Keratinocyte (primary cell): Measurements from ENCODE around the gene PLEKHH2. TPM values are rescaled to one million over a fixed set of nuclear protein-coding genes. Genes with fewer than 3 reads are reported as not detected.

ENCODE experiments used
- DNase-seq: peaks from one replicate; pipeline ENCODE4 v3.0.0-alpha.2; 2011; ENCODE audit warnings: low read depth, missing footprints, low spot score
- FAIRE-seq: peaks from 2 replicates; lab custom pipeline; 2011; peaks lifted over from hg19 to GRCh38; lab: Jason Lieb, UNC
- H2AFZ ChIP-seq: 2 replicates; pipeline ENCODE4 v1.6.0; 2012; ENCODE audit warnings: low read length, control low read depth, inconsistent platforms; ENCODE audit not compliant: control insufficient read depth
- H3K27ac ChIP-seq: 2 replicates; pipeline ENCODE4 v1.5.1; 2011; ENCODE audit warnings: low read length; ENCODE audit not compliant: control insufficient read depth, insufficient read depth
- H3K27me3 ChIP-seq: 3 replicates; pipeline ENCODE4 v1.6.0; 2011; ENCODE audit warnings: low read length; ENCODE audit not compliant: control insufficient read depth, insufficient read depth; ENCODE audit errors: extremely low read depth
- H3K36me3 ChIP-seq, 2 experiments: 2 replicates in 1 of 2; 3 replicates in 1 of 2; pipeline ENCODE4 v1.5.1; 2011; ENCODE audit warnings: low read length in 2 of 2, mild to moderate bottlenecking in 1 of 2; ENCODE audit not compliant: control insufficient read depth in 2 of 2, insufficient read depth in 2 of 2; ENCODE audit errors: extremely low read depth in 1 of 2
- H3K4me1 ChIP-seq: 3 replicates; pipeline ENCODE4 v1.5.1; 2011; ENCODE audit warnings: low read length; ENCODE audit not compliant: control insufficient read depth, insufficient read depth; ENCODE audit errors: extremely low read depth
- H3K4me2 ChIP-seq: 3 replicates; pipeline ENCODE4 v1.6.0; 2011; ENCODE audit warnings: low read depth, low read length; ENCODE audit not compliant: control insufficient read depth, insufficient read depth; ENCODE audit errors: extremely low read depth
- H3K4me3 ChIP-seq, 3 experiments: fragments of 200-600 bp in 1 of 3; sonication (generic) in 1 of 3; 2 replicates in 2 of 3; 3 replicates in 1 of 3; pipeline ENCODE4 v1.5.1; 2011 to 2016; ENCODE audit warnings: low read length in 3 of 3, mild to moderate bottlenecking in 3 of 3, control low read depth in 2 of 3, inconsistent platforms in 1 of 3, low read depth in 1 of 3, mixed read lengths in 1 of 3, mixed run types in 1 of 3, moderate library complexity in 1 of 3; ENCODE audit not compliant: control insufficient read depth in 2 of 3, insufficient read depth in 2 of 3; ENCODE audit errors: extremely low read depth in 1 of 3
- H3K79me2 ChIP-seq: 2 replicates; pipeline ENCODE4 v1.6.0; 2012; ENCODE audit warnings: low read length; ENCODE audit not compliant: control insufficient read depth, insufficient read depth
- H3K9ac ChIP-seq: 3 replicates; pipeline ENCODE4 v1.6.0; 2011; ENCODE audit warnings: low read length; ENCODE audit not compliant: control insufficient read depth, insufficient read depth; ENCODE audit errors: extremely low read depth
- H3K9me1 ChIP-seq: 3 replicates; pipeline ENCODE4 v1.6.0; 2011; ENCODE audit warnings: low read length; ENCODE audit not compliant: control insufficient read depth, insufficient read depth; ENCODE audit errors: extremely low read depth
- H3K9me3 ChIP-seq: 2 replicates; pipeline ENCODE4 v1.5.1; 2012; ENCODE audit warnings: low read depth, low read length; ENCODE audit not compliant: control insufficient read depth
- H4K20me1 ChIP-seq: 3 replicates; pipeline ENCODE4 v1.6.0; 2011; ENCODE audit warnings: low read length; ENCODE audit not compliant: control insufficient read depth, insufficient read depth; ENCODE audit errors: extremely low read depth
- CTCF ChIP-seq, 3 experiments: IDR thresholded peaks in 1 of 3; conservative IDR thresholded peaks in 1 of 3; optimal IDR thresholded peaks in 1 of 3; 2 replicates in 2 of 3; 3 replicates in 1 of 3; pipeline versions ENCODE3 to v1.5.1; 2011; ENCODE audit warnings: low read length in 3 of 3, mild to moderate bottlenecking in 3 of 3, moderate library complexity in 2 of 3, control low read depth in 1 of 3, inconsistent platforms in 1 of 3; ENCODE audit not compliant: insufficient read depth in 2 of 3; ENCODE audit errors: extremely low read depth in 1 of 3
- EZH2 ChIP-seq: IDR thresholded peaks from one replicate; pipeline ENCODE4 v1.6.1; 2012; ENCODE audit warnings: inconsistent platforms, mild to moderate bottlenecking, low read length, moderate library complexity
- dilution Hi-C: fragments of 300-500 bp; cut with MboI; formaldehyde crosslinking; loops from one replicate; pipeline ENCODE4 v1.7.0; 2020; ENCODE audit warnings: low sequenced_read_pairs; ENCODE audit not compliant: extremely low pct_ligation_motif_present
- polyA plus RNA-seq, 5 experiments: library from polyadenylated mRNA; depleted of rRNA in 3 of 5; stranded (reverse) in 3 of 5; stranded (forward) in 1 of 5; unstranded in 1 of 5; fragments of >200 nt; gene quantifications; 1 replicate in 1 of 5; 2 replicates in 3 of 5; 3 replicates in 1 of 5; pipeline versions ENCODE4 v1.2.1 to v1.2.3, GENCODE V29; 2011 to 2012; ENCODE audit warnings: missing spikeins in 2 of 5, low read depth in 1 of 5, low replicate concordance in 1 of 5

Gene PLEKHH2
- polyA plus RNA-seq, 1 donor (not counting 4 experiments of a cell fraction or from before 2014, with no cell fraction given) = 1.3 TPM

- no peaks in the 10 kb centered on the region for H3K4me1 ChIP-seq
- no peaks in the 10 kb centered on the region for H3K79me2 ChIP-seq
- FAIRE-seq (no peak), DNase-seq (no peak)
- no peak overlapping the region for H3K4me2 ChIP-seq
- no peaks in the 10 kb centered on the region for H3K9me3 ChIP-seq
- H3K9me1 ChIP-seq = no peaks in the 10 kb centered on the region
- no peaks in the 10 kb centered on the region for H3K27me3 ChIP-seq
- no peak overlapping the region for H3K27ac ChIP-seq
- H2AFZ ChIP-seq = no peak overlapping the region
- no peaks in the 10 kb centered on the region for H4K20me1 ChIP-seq
- no peaks in the 10 kb centered on the region for H3K36me3 ChIP-seq
- no peak overlapping the region for H3K4me3 ChIP-seq
- TF ChIP-seq EZH2 (no peak), CTCF (optimal IDR thresholded peaks at IDR 0.05 in 1 of 3, IDR thresholded peaks at IDR 0.05 in 1 of 3, conservative IDR thresholded peaks at IDR 0.05 in 1 of 3; ENCODE audit: extremely low read depth in 1 of 3, insufficient read depth in 2 of 3, low read length in 3 of 3) (no peak)
- dilution Hi-C loops = no loop called here
- H3K9ac ChIP-seq = no peak overlapping the region
Measured at GRCh38 chr2:43743706-43744105, 106.6 kb downstream of the PLEKHH2 start.

GRCh38 chr2:43745457-43745856 is 108.4 kb downstream of the PLEKHH2 start:
- Histone ChIP-seq H3K36me3 (no peaks in the 10 kb centered on the region), H3K27ac (no peak overlapping the region), H3K4me1 (no peaks in the 10 kb centered on the region), H3K4me3 (no peak overlapping the region), H3K9me3 (no peaks in the 10 kb centered on the region), H3K27me3 (no peaks in the 10 kb centered on the region), H3K9ac (no peak overlapping the region), H3K9me1 (no peaks in the 10 kb centered on the region), H2AFZ (no peak overlapping the region), H3K79me2 (no peaks in the 10 kb centered on the region), H4K20me1 (no peaks in the 10 kb centered on the region), H3K4me2 (no peak overlapping the region)
- FAIRE-seq = no peak
- TF ChIP-seq CTCF (optimal IDR thresholded peaks at IDR 0.05 in 1 of 3, IDR thresholded peaks at IDR 0.05 in 1 of 3, conservative IDR thresholded peaks at IDR 0.05 in 1 of 3; ENCODE audit: extremely low read depth in 1 of 3, insufficient read depth in 2 of 3, low read length in 3 of 3) (no peak), EZH2 (no peak)
- DNase-seq = no peak
- dilution Hi-C loops = no loop called here
